NB4 (cell line): ENCODE measurements around the gene AKR1B15.

Experiments used
- CTCF ChIP-seq: IDR thresholded peaks from one replicate; pipeline ENCODE4 v1.5.1; 2012; ENCODE audit warnings: low read depth, low read length
- MYC ChIP-seq: IDR thresholded peaks from 2 replicates; pipeline ENCODE4 v1.6.1; 2011; ENCODE audit warnings: low read depth, low read length
- POLR2A ChIP-seq: IDR thresholded peaks from 2 replicates; pipeline ENCODE4 v1.6.1; 2011; ENCODE audit warnings: mild to moderate bottlenecking; ENCODE audit not compliant: insufficient read length; ENCODE audit errors: extremely low read depth

GRCh38 chr7:134505856-134506255 is 43.1 kb upstream of the AKR1B15 start:
- TF ChIP-seq CTCF (no peak), MYC (no peak), POLR2A (no peak)
